B cell (primary cell): ENCODE results near the gene TOLLIP. TPM values are rescaled to one million over a fixed set of nuclear protein-coding genes. Genes with fewer than 3 reads are reported as not detected.

ENCODE experiments used
- ATAC-seq: fragments of 200-7000 bp; cut with Tn5 transposase; one replicate; pipeline ENCODE4 v1.10.0; 2021; ENCODE audit warnings: low read depth, mild to moderate bottlenecking, moderate number of reproducible peaks, moderate library complexity
- CTCF ChIA-PET: fragments of 350-600 bp; sonication (Branson Sonifier 250); formaldehyde crosslinking; loops from one replicate; lab custom pipeline; 2021; ENCODE audit warnings: antibody characterized with exemption, inconsistent platforms; lab: Charles Lee
- POLR2A ChIA-PET: fragments of 350-600 bp; sonication (Branson Sonifier 250); formaldehyde crosslinking; loops from one replicate; lab custom pipeline; 2021; ENCODE audit warnings: antibody characterized with exemption; lab: Charles Lee
- DNase-seq: peaks from one replicate; pipeline ENCODE4 v3.0.0; 2013
- H2AFZ ChIP-seq: 2 replicates; pipeline ENCODE4 v1.6.1; 2012; ENCODE audit warnings: mild to moderate bottlenecking, low read depth, low read length; ENCODE audit not compliant: insufficient read depth, poor library complexity, severe bottlenecking
- H3K27ac ChIP-seq, 2 donors: 1 replicate in 1 of 2; 2 replicates in 1 of 2; pipeline ENCODE4 v1.5.1; 2012 to 2013; ENCODE audit warnings: low read length in 2 of 2, mild to moderate bottlenecking in 2 of 2, moderate library complexity in 1 of 2
- H3K27me3 ChIP-seq, 4 experiments: fragments of 200-600 bp in 1 of 4; sonication (generic) in 1 of 4; replicated peaks in 1 of 4; 1 replicate in 2 of 4; 2 replicates in 2 of 4; pipeline versions ENCODE4 v1.6.1 to v1.7.0; 2013 to 2016; ENCODE audit warnings: low read length in 3 of 4, mild to moderate bottlenecking in 2 of 4, mixed read lengths in 1 of 4, moderate library complexity in 1 of 4; ENCODE audit not compliant: insufficient read depth in 4 of 4, control insufficient read depth in 3 of 4; ENCODE audit errors: control extremely low read depth in 1 of 4
- H3K36me3 ChIP-seq, 2 experiments: replicated peaks in 1 of 2; 1 replicate in 1 of 2; 2 replicates in 1 of 2; pipeline versions ENCODE4 v1.6.1 to v1.7.1; 2013; ENCODE audit warnings: low read length in 1 of 2; ENCODE audit not compliant: insufficient read depth in 2 of 2, control insufficient read depth in 1 of 2; ENCODE audit errors: control extremely low read depth in 1 of 2, extremely low read depth in 1 of 2
- H3K4me1 ChIP-seq, 2 donors: fragments of 200-600 bp in 1 of 2; sonication (generic) in 1 of 2; 1 replicate in 1 of 2; 2 replicates in 1 of 2; pipeline versions ENCODE4 v1.5.1 to v1.6.1; 2013 to 2017; ENCODE audit warnings: low read length in 2 of 2; ENCODE audit not compliant: control insufficient read depth in 2 of 2, insufficient read depth in 2 of 2
- H3K4me2 ChIP-seq: replicated peaks from 2 replicates; pipeline ENCODE3; 2012; ENCODE audit warnings: mild to moderate bottlenecking, low read depth, low read length; ENCODE audit not compliant: poor library complexity, severe bottlenecking
- H3K4me3 ChIP-seq, 5 experiments: fragments of 200-600 bp in 1 of 5; sonication (generic) in 1 of 5; 1 replicate in 3 of 5; 2 replicates in 2 of 5; pipeline versions ENCODE4 v1.5.1 to v1.7.0; 2011 to 2016; ENCODE audit warnings: low read length in 4 of 5, mild to moderate bottlenecking in 4 of 5, low read depth in 2 of 5, control low read depth in 1 of 5, moderate library complexity in 1 of 5; ENCODE audit not compliant: insufficient read depth in 1 of 5; ENCODE audit errors: control extremely low read depth in 1 of 5, extremely low read depth in 1 of 5
- H3K79me2 ChIP-seq: fragments of 200-600 bp; sonication (generic); one replicate; pipeline ENCODE4 v1.6.0; 2016; ENCODE audit warnings: low read length; ENCODE audit not compliant: control insufficient read depth, insufficient read depth
- H3K9ac ChIP-seq: fragments of 200-600 bp; sonication (generic); 2 replicates; pipeline ENCODE4 v1.6.1; 2017; ENCODE audit warnings: mild to moderate bottlenecking, low read length, moderate library complexity
- H3K9me3 ChIP-seq, 3 donors: one replicate each; pipeline versions ENCODE4 v1.6.1 to v1.7.1; 2013; ENCODE audit warnings: low read length in 2 of 3; ENCODE audit not compliant: control insufficient read depth in 2 of 3, insufficient read depth in 1 of 3; ENCODE audit errors: control extremely low read depth in 1 of 3
- H4K20me1 ChIP-seq: 2 replicates; pipeline ENCODE4 v1.6.0; 2012; ENCODE audit warnings: mild to moderate bottlenecking, low read length; ENCODE audit not compliant: insufficient read depth, control insufficient read depth, poor library complexity, severe bottlenecking
- H3K27ac Mint-ChIP-seq: one replicate; pipeline ENCODE4 v1.8.0; 2021; ENCODE audit warnings: mixed read lengths
- H3K27me3 Mint-ChIP-seq: one replicate; pipeline ENCODE4 v1.8.0; 2021; ENCODE audit warnings: mixed read lengths
- H3K4me1 Mint-ChIP-seq: one replicate; pipeline ENCODE4 v1.8.0; 2021; ENCODE audit warnings: mixed read lengths
- H3K4me3 Mint-ChIP-seq: one replicate; pipeline ENCODE4 v1.8.0; 2021; ENCODE audit warnings: mixed read lengths
- H3K9me3 Mint-ChIP-seq: one replicate; pipeline ENCODE4 v1.8.0; 2022; ENCODE audit warnings: mixed read lengths; ENCODE audit not compliant: insufficient read depth
- EZH2 ChIP-seq: IDR thresholded peaks from 2 replicates; pipeline ENCODE4 v1.6.1; 2012; ENCODE audit warnings: borderline replicate concordance, low read depth, mild to moderate bottlenecking, moderate library complexity, low read length; ENCODE audit not compliant: insufficient read depth, poor library complexity, severe bottlenecking
- WGBS: methylation state at CpG from one replicate; pipeline ENCODE4 v1.1.5; 2013; ENCODE audit warnings: missing lambda C conversion rate; ENCODE audit not compliant: insufficient coverage; 5-methylcytosine and 5-hydroxymethylcytosine counted together
- intact Hi-C: fragments of 100-400 bp; cut with micrococcal nuclease; formaldehyde crosslinking; loops from one replicate; pipeline ENCODE4 v1.10.0; 2022
- polyA plus RNA-seq: library from polyadenylated mRNA; depleted of rRNA; stranded (reverse); fragments of >200 nt; gene quantifications from 2 replicates; pipeline ENCODE4 v1.2.3, GENCODE V29; 2012
- total RNA-seq, 2 donors: library from RNA; stranded (reverse); fragments of 120-200 nt in 1 of 2; gene quantifications; 1 replicate in 1 of 2; 2 replicates in 1 of 2; pipeline versions ENCODE4 v1.2.3 to v1.2.4, GENCODE V29; 2013 to 2022
- TF ChIP-seq, protein P1 (sequence below): fragments of 200-600 bp; IDR thresholded peaks from one replicate; pipeline ENCODE4 v1.8.0; 2022; ENCODE audit warnings: antibody characterized with exemption, mild to moderate bottlenecking

Gene TOLLIP
- total and polyA plus RNA-seq, 2 donors (not counting 1 experiment from before 2014, with no cell fraction given): 34.7 to 52.5 TPM

- Mint-ChIP-seq H3K27ac (no peak overlapping the region), H3K4me3 (no peak overlapping the region), H3K4me1 (no peaks in the 10 kb centered on the region), H3K27me3 (no peaks in the 10 kb centered on the region), H3K9me3 (no peaks in the 10 kb centered on the region)
- Histone ChIP-seq H3K4me1 (no peaks in the 10 kb centered on the region), H3K79me2 (no peaks in the 10 kb centered on the region), H3K4me3 (no peak overlapping the region), H3K4me2 (no peak overlapping the region), H4K20me1 (no peaks in the 10 kb centered on the region), H3K9me3 (peaks cover 0 to 9% (median 0%) of the 10 kb centered on the region in 3 donors), H3K9ac (no peak overlapping the region), H3K36me3 (no peaks in the 10 kb centered on the region), H3K27ac (no peak overlapping the region), H3K27me3 (no peaks in the 10 kb centered on the region), H2AFZ (no peak overlapping the region)
- ChIA-PET POLR2A (no interaction called here), CTCF (no interaction called here)
- 92% methylated on average over 13 of the region's 13 CpGs for WGBS
- no peak for DNase-seq
- TF ChIP-seq, protein P1, sequence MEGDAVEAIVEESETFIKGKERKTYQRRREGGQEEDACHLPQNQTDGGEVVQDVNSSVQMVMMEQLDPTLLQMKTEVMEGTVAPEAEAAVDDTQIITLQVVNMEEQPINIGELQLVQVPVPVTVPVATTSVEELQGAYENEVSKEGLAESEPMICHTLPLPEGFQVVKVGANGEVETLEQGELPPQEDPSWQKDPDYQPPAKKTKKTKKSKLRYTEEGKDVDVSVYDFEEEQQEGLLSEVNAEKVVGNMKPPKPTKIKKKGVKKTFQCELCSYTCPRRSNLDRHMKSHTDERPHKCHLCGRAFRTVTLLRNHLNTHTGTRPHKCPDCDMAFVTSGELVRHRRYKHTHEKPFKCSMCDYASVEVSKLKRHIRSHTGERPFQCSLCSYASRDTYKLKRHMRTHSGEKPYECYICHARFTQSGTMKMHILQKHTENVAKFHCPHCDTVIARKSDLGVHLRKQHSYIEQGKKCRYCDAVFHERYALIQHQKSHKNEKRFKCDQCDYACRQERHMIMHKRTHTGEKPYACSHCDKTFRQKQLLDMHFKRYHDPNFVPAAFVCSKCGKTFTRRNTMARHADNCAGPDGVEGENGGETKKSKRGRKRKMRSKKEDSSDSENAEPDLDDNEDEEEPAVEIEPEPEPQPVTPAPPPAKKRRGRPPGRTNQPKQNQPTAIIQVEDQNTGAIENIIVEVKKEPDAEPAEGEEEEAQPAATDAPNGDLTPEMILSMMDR: no peak
- no peak for TF ChIP-seq EZH2
- intact Hi-C loops: no loop called here
- ATAC-seq: no peak
Measured at GRCh38 chr11:1237128-1237580, 72.3 kb downstream of the TOLLIP start.

- no peaks in the 10 kb centered on the region for H3K27me3 Mint-ChIP-seq
- no peak overlapping the region for H3K27ac Mint-ChIP-seq
- Histone ChIP-seq H3K27me3 (no peaks in the 10 kb centered on the region), H2AFZ (no peak overlapping the region), H3K36me3 (no peaks in the 10 kb centered on the region), H3K27ac (no peak overlapping the region), H3K4me2 (no peak overlapping the region), H4K20me1 (no peaks in the 10 kb centered on the region), H3K9me3 (peaks cover 0 to 7% (median 0%) of the 10 kb centered on the region in 3 donors), H3K4me3 (no peak overlapping the region), H3K4me1 (no peaks in the 10 kb centered on the region), H3K79me2 (no peaks in the 10 kb centered on the region), H3K9ac (no peak overlapping the region)
- DNase-seq (no peak), ATAC-seq (no peak)
- ChIA-PET POLR2A (interaction anchor here (0.6 kb wide), 1 partner anchor 373 kb away, joined by 6 read pairs; no protein-coding TSS in a partner anchor), CTCF (no interaction called here)
- no peak for TF ChIP-seq EZH2
- TF ChIP-seq, protein P1: no peak
- H3K9me3 Mint-ChIP-seq: no peaks in the 10 kb centered on the region
- no peak overlapping the region for H3K4me3 Mint-ChIP-seq
- no peaks in the 10 kb centered on the region for H3K4me1 Mint-ChIP-seq
- intact Hi-C loops: no loop called here
- WGBS: 89% methylated on average over 37 of the region's 37 CpGs
Measured at GRCh38 chr11:1236316-1237127, 72.9 kb downstream of the TOLLIP start.
